Measurements from ENCODE around the gene UXS1.
"Not testable (repeated sequence)": the region's sequence is repeated elsewhere in the genome, so short reads cannot be mapped to it uniquely, and the experiment has no call there.

Gene UXS1

DNA sequence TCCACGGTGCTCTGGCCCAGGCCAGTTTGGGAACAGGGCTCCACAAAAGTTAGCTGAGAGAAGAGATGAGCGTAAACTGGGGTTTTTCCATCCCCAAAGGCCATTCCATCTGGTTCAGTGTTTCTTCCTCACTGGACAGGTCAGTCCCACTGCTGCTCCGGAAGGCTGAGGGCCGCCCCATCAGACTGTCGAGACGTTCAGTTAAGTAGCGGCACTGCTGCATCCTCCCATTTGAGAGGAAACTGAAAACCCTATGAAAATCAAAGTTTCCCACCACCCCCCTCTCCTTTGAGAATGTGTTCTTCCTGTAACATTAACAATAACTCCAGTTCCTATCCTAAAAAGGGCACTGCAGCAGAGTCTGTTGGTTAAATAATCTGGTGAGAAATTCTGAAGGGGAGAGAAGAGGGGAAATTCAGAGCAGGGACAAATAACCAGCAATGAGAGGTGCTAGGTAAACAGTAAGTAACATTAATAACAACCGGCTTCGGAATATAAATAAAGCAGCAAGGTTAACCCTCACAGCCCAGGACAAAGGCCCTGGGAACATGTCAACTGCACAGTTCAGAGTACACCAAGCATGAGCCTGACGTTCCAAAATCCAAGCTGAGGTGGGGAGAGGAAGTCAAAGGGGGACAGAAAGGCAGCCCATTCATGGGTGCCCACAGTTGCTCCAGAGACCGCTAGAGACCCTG is 55.4 kb downstream of the UXS1 start:
- H3K4me3 ChIP-seq (ENCODE audit: low read length): no peak overlapping the region
- H3K27me3 ChIP-seq (ENCODE audit: control insufficient read depth, insufficient read depth, low read length): no peaks in the 10 kb centered on the region
- H3K9me3 ChIP-seq (ENCODE audit: control insufficient read depth, low read length): no peaks in the 10 kb centered on the region
- H3K36me3 ChIP-seq (ENCODE audit: control insufficient read depth, insufficient read depth, low read length): no peaks in the 10 kb centered on the region
- H3K4me1 ChIP-seq (ENCODE audit: control insufficient read depth, insufficient read depth, low read length): peaks cover 17% of the 10 kb centered on the region
- no peak overlapping the region for H3K9ac ChIP-seq (ENCODE audit: low read length)

- Histone ChIP-seq H3K9me3 (ENCODE audit: control insufficient read depth, low read length) (no peaks in the 10 kb centered on the region), H3K9ac (ENCODE audit: low read length) (no peak overlapping the region), H3K36me3 (ENCODE audit: control insufficient read depth, insufficient read depth, low read length) (no peaks in the 10 kb centered on the region), H3K27me3 (ENCODE audit: control insufficient read depth, insufficient read depth, low read length) (no peaks in the 10 kb centered on the region), H3K4me1 (ENCODE audit: control insufficient read depth, insufficient read depth, low read length) (peaks cover 17% of the 10 kb centered on the region), H3K4me3 (ENCODE audit: low read length) (no peak overlapping the region)
These were observed 56.2 kb downstream of the UXS1 start for GRCh38 chr2:106137731-106138521.

DNA sequence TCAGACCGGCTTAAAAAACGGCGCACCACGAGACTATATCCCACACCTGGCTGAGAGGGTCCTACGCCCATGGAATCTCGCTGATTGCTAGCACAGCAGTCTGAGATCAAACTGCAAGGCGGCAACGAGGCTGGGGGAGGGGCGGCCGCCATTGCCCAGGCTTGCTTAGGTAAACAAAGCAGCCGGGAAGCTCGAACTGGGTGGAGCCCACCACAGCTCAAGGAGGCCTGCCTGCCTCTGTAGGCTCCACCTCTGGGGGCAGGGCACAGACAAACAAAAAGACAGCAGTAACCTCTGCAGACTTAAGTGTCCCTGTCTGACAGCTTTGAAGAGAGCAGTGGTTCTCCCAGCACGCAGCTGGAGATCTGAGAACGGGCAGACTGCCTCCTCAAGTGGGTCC is 62.9 kb downstream of the UXS1 start:
- H3K4me3 ChIP-seq (ENCODE audit: low read length); H3K36me3 ChIP-seq (ENCODE audit: control insufficient read depth, insufficient read depth, low read length); H3K27me3 ChIP-seq (ENCODE audit: control insufficient read depth, insufficient read depth, low read length); H3K9me3 ChIP-seq (ENCODE audit: control insufficient read depth, low read length); H3K9ac ChIP-seq (ENCODE audit: low read length): not testable (repeated sequence)
- H3K4me1 ChIP-seq (ENCODE audit: control insufficient read depth, insufficient read depth, low read length): peaks cover 25% of the 10 kb centered on the region

- Histone ChIP-seq H3K27me3 (ENCODE audit: control insufficient read depth, insufficient read depth, low read length) (no peaks in the 10 kb centered on the region), H3K4me1 (ENCODE audit: control insufficient read depth, insufficient read depth, low read length) (peaks cover 31% of the 10 kb centered on the region), H3K9ac (ENCODE audit: low read length) (peak overlapping the region; percentile 44), H3K4me3 (ENCODE audit: low read length) (peak overlapping the region; percentile 22), H3K9me3 (ENCODE audit: control insufficient read depth, low read length) (no peaks in the 10 kb centered on the region), H3K36me3 (ENCODE audit: control insufficient read depth, insufficient read depth, low read length) (no peaks in the 10 kb centered on the region)
These were observed 63.7 kb downstream of the UXS1 start for GRCh38 chr2:106130251-106130998.

GRCh38 chr2:106129592-106129991 is 64.5 kb downstream of the UXS1 start:
- no peaks in the 10 kb centered on the region for H3K9me3 ChIP-seq (ENCODE audit: control insufficient read depth, low read length)
- H3K27me3 ChIP-seq (ENCODE audit: control insufficient read depth, insufficient read depth, low read length): no peaks in the 10 kb centered on the region
- no peaks in the 10 kb centered on the region for H3K36me3 ChIP-seq (ENCODE audit: control insufficient read depth, insufficient read depth, low read length)
- peaks cover 37% of the 10 kb centered on the region for H3K4me1 ChIP-seq (ENCODE audit: control insufficient read depth, insufficient read depth, low read length)
- no peak overlapping the region for H3K4me3 ChIP-seq (ENCODE audit: low read length)
- H3K9ac ChIP-seq (ENCODE audit: low read length): no peak overlapping the region

DNA sequence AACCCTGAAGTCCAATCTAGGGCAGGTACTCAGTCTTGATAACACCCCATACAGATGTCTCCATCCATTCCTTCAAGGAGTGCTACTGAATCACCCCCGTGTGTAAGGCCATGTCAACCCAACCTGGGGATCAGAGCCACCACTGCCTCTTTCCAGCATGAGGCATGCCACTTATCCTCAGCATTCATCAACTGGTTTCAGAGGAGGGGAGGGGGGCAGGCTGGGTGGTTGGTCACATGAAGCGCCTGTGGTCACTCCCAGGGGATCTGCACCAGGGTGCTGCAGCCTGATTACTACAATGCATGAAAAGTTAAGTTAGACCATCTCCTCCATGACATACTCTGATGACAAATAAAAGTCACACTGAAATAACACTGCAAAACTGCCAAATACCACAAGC is 65.0 kb downstream of the UXS1 start:
- no peak overlapping the region for H3K4me3 ChIP-seq (ENCODE audit: low read length)
- H3K4me1 ChIP-seq (ENCODE audit: control insufficient read depth, insufficient read depth, low read length): peaks cover 42% of the 10 kb centered on the region
- H3K36me3 ChIP-seq (ENCODE audit: control insufficient read depth, insufficient read depth, low read length): no peaks in the 10 kb centered on the region
- no peaks in the 10 kb centered on the region for H3K9me3 ChIP-seq (ENCODE audit: control insufficient read depth, low read length)
- H3K9ac ChIP-seq (ENCODE audit: low read length): no peak overlapping the region
- no peaks in the 10 kb centered on the region for H3K27me3 ChIP-seq (ENCODE audit: control insufficient read depth, insufficient read depth, low read length)

GRCh38 chr2:106127776-106128268 is 66.3 kb downstream of the UXS1 start:
- H3K9me3 ChIP-seq (ENCODE audit: control insufficient read depth, low read length): no peaks in the 10 kb centered on the region
- no peaks in the 10 kb centered on the region for H3K36me3 ChIP-seq (ENCODE audit: control insufficient read depth, insufficient read depth, low read length)
- no peaks in the 10 kb centered on the region for H3K27me3 ChIP-seq (ENCODE audit: control insufficient read depth, insufficient read depth, low read length)
- H3K4me3 ChIP-seq (ENCODE audit: low read length): no peak overlapping the region
- peaks cover 43% of the 10 kb centered on the region for H3K4me1 ChIP-seq (ENCODE audit: control insufficient read depth, insufficient read depth, low read length)
- H3K9ac ChIP-seq (ENCODE audit: low read length): no peak overlapping the region

DNA sequence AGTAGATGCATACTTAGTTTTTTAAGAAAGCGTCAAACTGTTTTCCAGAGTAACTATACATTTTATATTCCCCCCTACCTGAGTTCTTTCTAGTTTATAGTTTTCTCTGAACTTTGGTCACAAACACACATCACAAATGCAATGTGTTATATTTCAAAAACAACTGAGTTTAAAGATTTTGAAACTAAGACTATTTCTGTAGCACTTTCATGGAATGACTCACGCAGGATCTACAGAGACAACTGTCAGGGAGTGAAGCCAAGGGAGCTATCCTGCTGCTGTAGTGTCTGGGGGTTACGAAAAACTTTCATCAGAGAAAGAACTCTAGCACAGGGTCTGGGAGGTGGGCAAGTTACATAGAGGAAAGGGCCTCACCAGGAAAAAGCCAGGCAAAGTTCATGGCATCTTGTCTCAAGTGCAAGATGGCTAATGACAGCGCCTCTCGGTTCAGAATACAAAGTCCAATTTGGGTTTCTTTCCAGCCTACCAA is 66.8 kb downstream of the UXS1 start:
- Histone ChIP-seq H3K36me3 (ENCODE audit: control insufficient read depth, insufficient read depth, low read length) (no peaks in the 10 kb centered on the region), H3K4me3 (ENCODE audit: low read length) (no peak overlapping the region), H3K27me3 (ENCODE audit: control insufficient read depth, insufficient read depth, low read length) (no peaks in the 10 kb centered on the region), H3K9ac (ENCODE audit: low read length) (no peak overlapping the region), H3K4me1 (ENCODE audit: control insufficient read depth, insufficient read depth, low read length) (peaks cover 43% of the 10 kb centered on the region), H3K9me3 (ENCODE audit: control insufficient read depth, low read length) (no peaks in the 10 kb centered on the region)

DNA sequence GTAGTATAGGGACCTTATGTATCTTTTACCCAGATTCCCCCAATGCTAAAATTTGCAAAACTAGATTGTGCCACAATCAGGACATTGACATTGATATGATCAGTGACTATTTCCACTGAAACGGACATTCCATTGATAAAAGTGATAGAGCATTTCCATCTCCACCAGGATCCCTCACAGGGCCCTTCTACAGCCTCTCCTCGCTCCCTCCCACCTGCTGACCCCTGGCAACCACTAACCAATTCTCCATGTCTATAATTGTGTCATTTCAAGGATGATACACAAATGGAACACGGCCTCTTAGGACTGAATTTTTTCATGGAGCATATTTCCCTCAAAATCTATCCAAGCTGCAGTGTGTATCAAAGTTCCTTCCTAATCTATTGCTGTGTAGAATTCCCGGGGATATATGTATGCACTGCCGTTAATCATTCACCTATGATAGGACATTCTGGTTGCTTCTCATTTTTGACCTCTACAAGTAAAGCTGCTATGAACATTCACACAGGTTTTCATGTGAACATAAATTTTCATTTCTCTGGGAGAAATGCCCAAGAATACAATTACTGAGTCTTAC is 67.3 kb downstream of the UXS1 start:
- H3K4me1 ChIP-seq (ENCODE audit: control insufficient read depth, insufficient read depth, low read length): peaks cover 49% of the 10 kb centered on the region
- no peaks in the 10 kb centered on the region for H3K27me3 ChIP-seq (ENCODE audit: control insufficient read depth, insufficient read depth, low read length)
- no peaks in the 10 kb centered on the region for H3K36me3 ChIP-seq (ENCODE audit: control insufficient read depth, insufficient read depth, low read length)
- H3K4me3 ChIP-seq (ENCODE audit: low read length): no peak overlapping the region
- H3K9ac ChIP-seq (ENCODE audit: low read length): no peak overlapping the region
- no peaks in the 10 kb centered on the region for H3K9me3 ChIP-seq (ENCODE audit: control insufficient read depth, low read length)

- Histone ChIP-seq H3K9ac (ENCODE audit: low read length) (no peak overlapping the region), H3K36me3 (ENCODE audit: control insufficient read depth, insufficient read depth, low read length) (no peaks in the 10 kb centered on the region), H3K9me3 (ENCODE audit: control insufficient read depth, low read length) (no peaks in the 10 kb centered on the region), H3K27me3 (ENCODE audit: control insufficient read depth, insufficient read depth, low read length) (no peaks in the 10 kb centered on the region), H3K4me3 (ENCODE audit: low read length) (no peak overlapping the region), H3K4me1 (ENCODE audit: control insufficient read depth, insufficient read depth, low read length) (peaks cover 49% of the 10 kb centered on the region)
These were observed 67.8 kb downstream of the UXS1 start for GRCh38 chr2:106126295-106126694.

GRCh38 chr2:106124905-106125549 is 69.1 kb downstream of the UXS1 start:
- Histone ChIP-seq H3K4me1 (ENCODE audit: control insufficient read depth, insufficient read depth, low read length) (peaks cover 43% of the 10 kb centered on the region), H3K9me3 (ENCODE audit: control insufficient read depth, low read length) (no peaks in the 10 kb centered on the region), H3K4me3 (ENCODE audit: low read length) (no peak overlapping the region), H3K36me3 (ENCODE audit: control insufficient read depth, insufficient read depth, low read length) (peaks cover 6% of the 10 kb centered on the region), H3K27me3 (ENCODE audit: control insufficient read depth, insufficient read depth, low read length) (no peaks in the 10 kb centered on the region), H3K9ac (ENCODE audit: low read length) (no peak overlapping the region)

Measured in mucosa of stomach (tissue), 1 donor.